ENCODE measurements around the gene SWI5.

SWI5 gene

GRCh38 chr9:128321343-128321742, 45.3 kb downstream of the SWI5 start:
- H3K4me3 ChIP-seq (ENCODE audit: low read depth, low read length), result peak overlapping the region; percentile 71
- H3K9me3 ChIP-seq, result no peaks in the 10 kb centered on the region
- DNase-seq, result no peak
- peaks cover 49% of the 10 kb centered on the region for H3K36me3 ChIP-seq
- H3K27me3 ChIP-seq, result no peaks in the 10 kb centered on the region
- no peak for TF ChIP-seq CTCF (IDR thresholded peaks at IDR 0.05; ENCODE audit: low read depth, low read length)
- no peaks in the 10 kb centered on the region for H3K4me1 ChIP-seq

- Histone ChIP-seq H3K4me1 (no peaks in the 10 kb centered on the region), H3K9me3 (no peaks in the 10 kb centered on the region), H3K27me3 (no peaks in the 10 kb centered on the region), H3K36me3 (peaks cover 43% of the 10 kb centered on the region), H3K4me3 (ENCODE audit: low read depth, low read length) (peak overlapping the region; percentile 71)
- TF ChIP-seq CTCF (IDR thresholded peaks at IDR 0.05; ENCODE audit: low read depth, low read length), result no peak
- DNase-seq, result no peak
These were observed 45.9 kb downstream of the SWI5 start for GRCh38 chr9:128321879-128322403.

DNA sequence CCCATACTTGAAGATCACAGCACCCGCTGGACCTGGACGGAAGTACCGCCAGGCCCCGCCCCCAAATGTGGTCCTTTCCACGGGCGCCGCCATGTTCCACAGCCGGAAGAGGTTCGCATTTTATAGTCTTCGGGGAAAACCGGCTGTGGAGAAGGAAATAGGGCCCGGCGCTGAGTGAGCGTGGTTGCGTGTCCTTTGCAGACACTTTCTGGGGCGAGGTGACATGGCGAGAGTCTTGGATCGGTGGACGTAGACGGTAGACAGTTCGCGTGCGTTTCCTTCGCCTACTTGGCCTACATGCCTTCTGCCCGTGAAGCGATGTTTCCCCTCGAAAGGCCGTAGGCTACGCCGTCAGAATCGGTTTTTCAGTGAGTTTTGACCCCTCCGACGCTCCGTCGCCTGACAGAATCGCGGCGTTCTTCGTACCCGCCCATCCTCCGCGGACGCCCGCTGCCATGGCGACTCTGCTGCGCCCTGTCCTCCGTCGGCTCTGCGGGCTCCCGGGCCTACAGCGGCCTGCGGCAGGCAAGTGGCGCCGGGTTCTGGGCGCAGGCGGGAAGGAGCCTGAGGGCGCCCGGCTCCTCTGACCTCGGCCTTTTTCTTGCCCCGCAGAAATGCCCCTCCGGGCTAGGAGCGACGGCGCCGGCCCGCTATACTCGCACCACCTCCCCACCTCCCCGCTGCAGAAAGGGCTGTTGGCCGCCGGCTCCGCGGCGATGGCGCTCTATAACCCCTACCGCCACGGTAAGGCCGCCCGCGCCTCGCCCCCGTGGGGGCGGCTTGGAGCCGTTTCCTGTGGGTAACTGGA, 46.5 kb downstream of the SWI5 start, which contains the start of the genes COQ4 and TRUB2:
COQ4 (plus strand) TSS at position 436 of the 808 bp plus-strand sequence; CDS start at position 456, 20 bp downstream.
TRUB2 (minus strand) TSS at position 44 of the 808 bp plus-strand sequence; CDS start at position 5, 39 bp downstream.
- Histone ChIP-seq H3K4me3 (ENCODE audit: low read depth, low read length) (peak within 1 kb of the TSS; percentile 71), H3K27me3 (no peaks in the 10 kb centered on the region), H3K9me3 (no peaks in the 10 kb centered on the region), H3K4me1 (no peaks in the 10 kb centered on the region), H3K36me3 (peaks cover 36% of the 10 kb centered on the region)
- TF ChIP-seq CTCF (IDR thresholded peaks at IDR 0.05; ENCODE audit: low read depth, low read length), result no peak
- peak; percentile 96 for DNase-seq

GRCh38 chr9:128323212-128323730, 47.2 kb downstream of the SWI5 start:
- H3K27me3 ChIP-seq, result no peaks in the 10 kb centered on the region
- no peak for DNase-seq
- H3K36me3 ChIP-seq, result peaks cover 29% of the 10 kb centered on the region
- no peaks in the 10 kb centered on the region for H3K9me3 ChIP-seq
- no peaks in the 10 kb centered on the region for H3K4me1 ChIP-seq
- TF ChIP-seq CTCF (IDR thresholded peaks at IDR 0.05; ENCODE audit: low read depth, low read length), result no peak
- peak overlapping the region; percentile 71 for H3K4me3 ChIP-seq (ENCODE audit: low read depth, low read length)

- DNase-seq, result no peak
- H3K4me3 ChIP-seq (ENCODE audit: low read depth, low read length), result peak overlapping the region; percentile 71
- no peaks in the 10 kb centered on the region for H3K9me3 ChIP-seq
- TF ChIP-seq CTCF (IDR thresholded peaks at IDR 0.05; ENCODE audit: low read depth, low read length), result no peak
- no peaks in the 10 kb centered on the region for H3K4me1 ChIP-seq
- peaks cover 25% of the 10 kb centered on the region for H3K36me3 ChIP-seq
- H3K27me3 ChIP-seq, result no peaks in the 10 kb centered on the region
These were observed 47.7 kb downstream of the SWI5 start for GRCh38 chr9:128323791-128324190.

- Histone ChIP-seq H3K27me3 (no peaks in the 10 kb centered on the region), H3K4me1 (no peaks in the 10 kb centered on the region), H3K4me3 (ENCODE audit: low read depth, low read length) (no peak overlapping the region), H3K36me3 (peaks cover 25% of the 10 kb centered on the region), H3K9me3 (no peaks in the 10 kb centered on the region)
- no peak for DNase-seq
- no peak for TF ChIP-seq CTCF (IDR thresholded peaks at IDR 0.05; ENCODE audit: low read depth, low read length)
These were observed 48.3 kb downstream of the SWI5 start for GRCh38 chr9:128324401-128324800.
